ENCODE measurements around the gene CCDC141.

Gene CCDC141

DNA sequence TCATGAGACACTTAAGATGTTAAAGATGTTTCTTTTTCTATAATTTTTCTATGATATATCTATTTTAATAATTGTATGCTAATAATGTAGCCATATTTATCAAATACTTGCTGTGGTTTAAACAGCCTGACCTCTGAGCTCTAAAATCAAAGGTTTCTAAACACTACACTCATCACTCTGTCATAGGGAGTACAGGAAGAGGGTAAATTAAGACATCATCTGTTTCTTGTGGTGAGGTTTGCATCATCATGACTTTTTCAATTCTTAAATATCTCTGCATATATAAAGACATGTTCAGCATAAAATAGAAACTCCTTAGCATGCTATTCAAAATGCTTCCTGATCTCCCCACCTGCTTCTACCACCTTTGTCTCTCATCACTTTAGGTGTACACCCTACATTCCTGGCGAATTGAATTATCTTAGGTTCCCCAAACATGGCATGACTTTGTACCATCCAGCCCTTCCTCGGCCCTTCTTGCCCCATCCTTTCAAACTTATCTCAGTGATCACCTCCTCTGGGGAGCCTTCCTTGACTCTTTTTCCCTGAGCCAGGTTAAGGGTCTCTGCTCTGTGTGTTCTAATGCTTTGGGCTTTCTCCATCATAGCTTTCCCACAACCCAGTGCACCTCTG lies 137.4 kb downstream of the CCDC141 start:
- no peak for DNase-seq (ENCODE audit: low read depth)

- no peak for DNase-seq (ENCODE audit: low read depth)
These were observed 138.9 kb downstream of the CCDC141 start for GRCh38 chr2:178911039-178911438.

DNA sequence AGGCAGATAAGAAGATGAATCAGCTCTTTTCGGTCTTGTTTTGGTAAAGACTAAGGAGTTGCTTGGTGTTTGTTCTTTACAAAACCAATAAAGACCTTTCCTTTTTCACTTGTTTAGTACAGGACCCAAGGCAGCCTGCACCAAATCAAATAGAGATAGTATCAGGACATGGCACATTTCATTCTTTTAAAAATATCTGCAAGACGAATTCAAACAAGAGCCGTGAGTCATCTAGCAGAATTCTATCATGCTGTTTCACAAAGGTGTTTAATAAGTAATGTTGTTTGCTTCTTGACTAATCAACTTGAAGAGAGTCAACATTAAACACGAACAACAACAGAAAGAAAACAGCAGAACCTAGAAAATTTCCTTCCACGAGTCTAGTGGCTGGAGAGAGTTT lies 139.9 kb downstream of the CCDC141 start:
- DNase-seq (ENCODE audit: low read depth): no peak

DNA sequence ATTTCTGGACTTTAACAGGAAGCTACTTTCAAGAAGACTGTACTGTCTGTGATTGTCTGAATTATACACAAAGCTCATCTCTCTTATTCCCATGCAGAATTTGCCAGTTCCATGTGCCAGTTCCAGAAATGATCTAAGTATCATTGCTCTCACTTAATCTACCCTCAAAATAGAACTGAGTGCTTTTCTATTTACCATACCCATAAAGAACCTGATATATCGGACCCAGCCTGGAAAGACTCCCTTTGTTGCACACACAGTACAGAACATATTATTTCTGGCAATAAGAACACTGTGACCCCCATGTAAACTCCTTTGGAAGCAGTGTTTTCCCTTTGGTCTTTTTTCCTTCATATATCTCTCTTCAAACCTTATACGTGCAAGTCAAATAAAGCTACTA lies 140.4 kb downstream of the CCDC141 start:
- no peak for DNase-seq (ENCODE audit: low read depth)

DNA sequence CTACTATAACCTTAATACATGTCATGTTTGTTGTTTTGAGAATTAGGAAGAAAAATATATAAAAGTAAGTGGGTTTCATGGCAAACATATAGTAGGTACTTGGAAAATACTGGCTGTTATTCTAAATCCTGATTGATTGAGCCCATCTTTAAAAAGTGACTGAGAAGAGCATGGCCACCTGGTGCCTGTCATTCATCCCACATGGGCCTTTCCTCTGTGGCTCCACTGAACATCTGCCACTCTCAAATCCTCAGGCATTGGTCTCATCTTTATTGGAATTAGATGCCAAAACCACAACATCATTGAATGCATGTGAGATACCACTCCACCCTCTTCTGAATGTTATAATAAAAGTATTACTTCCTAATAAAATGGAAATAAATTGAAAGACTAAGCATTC lies 141.1 kb downstream of the CCDC141 start:
- DNase-seq (ENCODE audit: low read depth): no peak

DNA sequence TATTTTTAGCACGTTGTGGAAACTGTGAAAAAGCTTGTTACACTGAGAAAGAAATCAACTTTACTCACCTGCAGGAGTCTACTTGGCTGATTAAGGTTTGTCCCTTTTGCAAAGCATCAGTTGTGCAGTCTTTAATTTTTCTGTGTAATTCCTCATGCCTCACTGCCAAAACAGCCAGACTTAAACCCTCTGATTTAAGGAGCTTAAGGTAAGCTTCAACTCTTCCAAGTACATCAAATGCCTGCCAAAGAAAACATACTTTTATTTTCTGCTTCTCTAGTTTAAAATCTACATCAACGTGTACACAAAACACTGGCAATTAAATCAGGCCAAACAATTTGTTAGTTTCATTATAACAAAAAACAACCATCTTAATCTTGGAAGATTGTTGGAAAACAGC lies 144.7 kb downstream of the CCDC141 start:
- no peak for DNase-seq (ENCODE audit: low read depth)

DNA sequence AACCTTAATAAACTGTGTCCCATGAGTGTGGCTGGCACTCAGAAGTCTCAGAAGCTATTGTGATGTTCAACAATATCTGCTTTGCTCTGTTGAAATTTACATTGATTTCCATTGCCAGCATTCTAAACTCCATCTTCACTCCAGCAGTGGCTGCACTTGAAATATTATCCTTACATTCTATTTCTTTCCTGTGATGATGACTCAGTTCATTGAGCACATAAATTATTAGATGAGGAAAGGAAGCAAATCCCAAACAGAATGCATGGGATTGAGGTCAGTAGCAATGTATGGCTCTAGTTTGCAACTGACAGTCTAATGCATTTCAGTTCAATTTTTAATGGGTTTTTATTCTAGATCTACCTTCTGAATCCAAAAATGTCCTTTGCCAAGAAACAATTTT lies 150.3 kb downstream of the CCDC141 start:
- no peak for DNase-seq (ENCODE audit: low read depth)

- DNase-seq (ENCODE audit: low read depth): no peak
These were observed 154.1 kb downstream of the CCDC141 start for GRCh38 chr2:178895872-178896271.

DNA sequence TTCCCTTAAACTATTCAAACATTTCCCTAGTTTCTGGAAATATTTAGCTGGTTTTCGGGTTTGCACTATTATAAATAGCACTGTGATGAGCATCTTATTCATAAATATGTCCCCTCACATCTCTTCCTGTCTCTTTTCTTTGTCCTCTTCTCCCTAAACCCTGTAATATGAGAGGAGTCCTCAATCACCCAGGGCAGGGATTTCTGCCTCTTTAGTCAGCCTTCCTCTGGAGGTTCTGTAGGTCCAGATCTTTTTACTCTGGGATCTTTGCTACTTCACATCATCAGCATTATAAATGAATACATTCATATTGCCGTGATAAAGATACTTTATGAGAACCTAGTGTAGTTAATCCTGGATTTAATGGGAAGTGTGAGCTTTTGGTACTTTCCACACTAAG lies 154.8 kb downstream of the CCDC141 start:
- DNase-seq (ENCODE audit: low read depth): no peak

GRCh38 chr2:178892751-178893625 lies 156.9 kb downstream of the CCDC141 start:
- no peak for DNase-seq (ENCODE audit: low read depth)

- DNase-seq (ENCODE audit: low read depth): no peak
These were observed 157.9 kb downstream of the CCDC141 start for GRCh38 chr2:178891959-178892485.

GRCh38 chr2:178891265-178891958 lies 158.5 kb downstream of the CCDC141 start:
- peak; percentile 5 for DNase-seq (ENCODE audit: low read depth)

DNA sequence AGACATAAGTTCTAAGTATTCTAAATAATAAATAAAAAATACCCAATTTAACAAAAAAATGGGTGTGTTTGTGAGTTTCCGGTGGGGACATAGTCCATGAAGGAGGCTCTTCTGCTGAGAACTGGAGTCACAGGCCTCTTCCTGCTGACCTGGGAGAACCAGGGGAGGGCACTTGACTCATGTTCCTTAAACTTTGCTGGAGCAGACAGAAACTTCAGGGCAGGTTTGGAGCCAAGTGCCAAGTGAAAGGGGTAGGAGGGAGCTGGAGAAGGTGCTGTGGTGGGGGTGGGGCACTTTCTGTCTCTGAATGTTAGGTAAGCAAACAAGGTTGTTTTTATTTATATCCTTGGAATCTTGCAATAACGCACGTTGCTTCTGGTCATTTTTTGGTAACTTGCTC lies 163.9 kb downstream of the CCDC141 start:
- DNase-seq (ENCODE audit: low read depth): no peak

GRCh38 chr2:178884440-178884839 lies 165.5 kb downstream of the CCDC141 start:
- no peak for DNase-seq (ENCODE audit: low read depth)

DNA sequence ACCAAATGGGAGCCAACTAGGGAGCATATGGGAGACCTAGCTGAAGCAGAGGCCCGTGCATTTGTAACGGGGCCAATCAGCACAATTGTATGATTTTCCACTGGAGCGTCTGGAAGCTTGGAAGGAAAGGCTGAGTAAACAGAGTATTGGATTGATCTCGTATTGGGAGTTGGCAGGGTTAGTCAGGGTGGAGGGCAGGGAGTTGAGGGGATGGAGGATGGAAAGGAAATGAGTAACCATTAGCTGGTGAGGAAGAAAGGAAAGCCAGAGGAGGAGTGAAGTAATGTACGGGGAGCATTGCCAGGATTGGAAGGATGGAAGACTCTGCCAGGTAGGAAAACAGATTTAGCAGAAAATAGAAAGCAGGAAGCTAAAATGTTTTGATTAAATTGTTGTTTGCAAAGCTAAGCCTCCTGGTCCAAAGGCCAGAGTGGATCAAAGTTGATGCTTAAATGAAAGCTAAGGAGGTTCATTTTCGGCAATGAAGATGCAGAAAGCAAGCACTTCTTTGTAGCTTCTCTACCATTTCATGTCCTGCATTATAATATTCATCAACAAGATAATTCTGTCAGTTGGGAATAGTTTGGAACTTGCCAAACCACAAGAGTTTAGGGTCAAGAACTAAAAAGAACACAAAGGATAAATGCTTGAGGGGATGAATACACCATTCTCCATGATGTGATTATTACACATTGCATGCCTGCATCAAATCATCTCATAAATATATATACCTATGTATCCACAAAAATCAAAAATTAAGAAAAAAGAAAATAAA lies 167.1 kb downstream of the CCDC141 start:
- no peak for DNase-seq (ENCODE audit: low read depth)

- no peak for DNase-seq (ENCODE audit: low read depth)
These were observed 168.9 kb downstream of the CCDC141 start for GRCh38 chr2:178881075-178881474.

- no peak for DNase-seq (ENCODE audit: low read depth)
These were observed 169.7 kb downstream of the CCDC141 start for GRCh38 chr2:178880257-178880656.

DNA sequence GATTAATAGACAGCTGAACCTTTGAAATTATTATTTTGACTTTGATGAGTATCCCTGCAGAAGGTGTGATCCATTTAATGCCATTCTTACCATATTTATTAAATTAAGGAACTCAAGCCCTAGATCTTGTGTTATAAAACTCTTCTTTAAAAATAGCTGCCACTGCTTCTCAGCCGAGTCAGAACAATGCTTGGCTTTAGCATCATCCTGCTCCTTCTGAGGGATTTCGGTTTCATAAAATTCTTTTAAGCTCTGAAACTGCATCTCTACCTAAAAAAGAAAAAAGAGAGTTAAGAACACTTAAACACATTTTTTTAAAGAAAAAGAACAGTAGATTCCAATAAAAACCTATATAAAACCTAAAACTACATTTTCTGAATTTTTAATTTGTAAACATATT lies 172.1 kb downstream of the CCDC141 start:
- DNase-seq (ENCODE audit: low read depth): no peak

DNA sequence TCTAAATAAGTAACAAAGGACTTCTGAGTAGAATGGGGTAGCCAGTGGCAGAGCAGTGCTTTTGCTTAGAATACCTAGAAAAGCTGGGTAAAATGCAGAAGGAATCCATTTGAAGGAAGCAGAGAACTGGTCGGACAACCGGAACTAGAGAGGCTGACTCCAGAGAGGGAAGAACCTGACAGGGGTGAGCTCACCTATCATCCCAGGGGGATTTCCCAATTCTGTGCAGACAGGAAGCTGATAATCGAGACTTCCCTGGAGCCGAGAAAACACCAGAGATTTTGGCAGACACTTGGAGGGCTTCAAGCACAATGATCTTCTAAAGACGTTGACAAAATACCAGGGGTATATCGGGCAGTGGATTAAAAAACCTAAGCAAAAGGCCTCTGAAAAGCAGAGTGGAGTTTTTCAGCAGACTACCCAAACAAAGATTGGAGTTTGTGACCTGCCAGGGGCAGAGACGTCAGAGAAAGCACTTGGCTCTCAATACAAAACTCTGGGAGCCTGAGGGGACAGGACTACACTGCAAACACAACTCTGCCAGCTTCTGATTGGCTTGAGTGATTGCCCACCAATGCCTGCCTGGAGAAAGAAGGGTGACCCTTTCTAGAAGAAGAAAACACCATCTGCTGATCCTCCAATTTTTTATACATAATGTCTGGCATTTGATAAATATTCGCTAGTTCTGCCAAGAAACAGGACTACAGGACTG lies 175.3 kb downstream of the CCDC141 start:
- no peak for DNase-seq (ENCODE audit: low read depth)

DNA sequence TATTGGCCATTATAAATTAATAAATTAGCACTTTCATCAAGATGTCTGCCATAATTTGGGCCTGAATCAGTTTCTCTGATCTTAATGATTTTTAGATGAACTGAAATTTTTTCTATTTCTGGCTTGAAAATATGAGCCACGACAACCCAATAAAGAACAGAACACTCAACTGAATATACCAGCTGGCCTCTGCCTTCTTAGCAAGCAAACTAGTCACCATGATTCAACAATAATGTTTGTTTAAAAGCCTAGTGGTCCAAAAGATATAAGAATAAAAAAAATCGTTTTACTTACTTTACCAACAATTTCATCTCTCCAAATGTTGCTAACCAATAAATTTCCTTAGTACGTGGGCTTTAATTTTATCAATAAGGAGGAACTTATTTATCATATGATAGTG lies 176.0 kb downstream of the CCDC141 start:
- DNase-seq (ENCODE audit: low read depth): no peak

DNA sequence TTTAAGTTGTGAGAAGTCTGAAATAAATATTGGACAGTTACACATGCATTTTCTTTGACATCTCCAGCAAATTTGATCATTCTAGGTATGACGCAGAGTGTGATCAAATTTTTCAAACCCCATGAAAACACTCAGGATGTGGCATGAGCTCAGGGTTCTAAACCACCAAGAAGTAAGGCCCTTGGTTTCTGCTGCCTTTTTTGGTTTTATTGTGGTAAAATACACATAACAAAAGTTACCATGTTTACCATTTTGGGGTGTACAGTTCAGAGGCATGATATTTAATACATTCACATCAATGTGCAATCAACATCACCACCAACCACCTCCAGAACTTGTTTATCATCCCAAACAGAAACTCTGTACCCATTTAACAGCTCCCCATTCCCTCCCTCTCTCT lies 178.4 kb downstream of the CCDC141 start:
- DNase-seq (ENCODE audit: low read depth): no peak
